Activated T-cell treated with anti-CD3 and anti-CD28 coated beads, Interleukin-2, amount 50 U/mL, for 24 hours (primary cell): ENCODE data around the gene PDIA6.
"Not testable (repeated sequence)": the region's sequence is repeated elsewhere in the genome, so short reads cannot be mapped to it uniquely, and the experiment has no call there.

Experiments used
- DNase-seq: peaks from one replicate; pipeline ENCODE4 v3.0.0-alpha.2; 2020
- H3K27ac Mint-ChIP-seq: 2 replicates; pipeline ENCODE4 v1.8.0; 2020; ENCODE audit warnings: mild to moderate bottlenecking, mixed read lengths
- H3K27me3 Mint-ChIP-seq: 2 replicates; pipeline ENCODE4 v1.8.0; 2020; ENCODE audit warnings: mixed read lengths
- H3K36me3 Mint-ChIP-seq: 2 replicates; pipeline ENCODE4 v1.8.0; 2020; ENCODE audit warnings: low read depth, mixed read lengths
- H3K4me1 Mint-ChIP-seq: 2 replicates; pipeline ENCODE4 v1.8.0; 2020; ENCODE audit warnings: low read depth, mixed read lengths
- H3K4me3 Mint-ChIP-seq: 2 replicates; pipeline ENCODE4 v1.8.0; 2020; ENCODE audit warnings: mild to moderate bottlenecking, moderate library complexity, mixed read lengths
- H3K9me3 Mint-ChIP-seq: 2 replicates; pipeline ENCODE4 v1.8.0; 2020; ENCODE audit warnings: mixed read lengths

The PDIA6 gene

GRCh38 chr2:10824191-10824590, 11.6 kb upstream of the PDIA6 start:
- peaks cover 38% of the 10 kb centered on the region for H3K27me3 Mint-ChIP-seq
- H3K9me3 Mint-ChIP-seq, result no peaks in the 10 kb centered on the region
- no peak for DNase-seq
- no peak overlapping the region for H3K27ac Mint-ChIP-seq
- no peaks in the 10 kb centered on the region for H3K4me1 Mint-ChIP-seq
- no peak overlapping the region for H3K4me3 Mint-ChIP-seq
- no peaks in the 10 kb centered on the region for H3K36me3 Mint-ChIP-seq

- Mint-ChIP-seq H3K36me3 (no peaks in the 10 kb centered on the region), H3K4me1 (no peaks in the 10 kb centered on the region), H3K9me3 (no peaks in the 10 kb centered on the region), H3K27ac (no peak overlapping the region), H3K27me3 (peaks cover 34% of the 10 kb centered on the region), H3K4me3 (no peak overlapping the region)
- no peak for DNase-seq
These were observed 8.6 kb upstream of the PDIA6 start for GRCh38 chr2:10820978-10821695.

GRCh38 chr2:10820562-10820961, 8.0 kb upstream of the PDIA6 start:
- Mint-ChIP-seq H3K27me3 (peaks cover 28% of the 10 kb centered on the region), H3K4me3 (no peak overlapping the region), H3K9me3 (no peaks in the 10 kb centered on the region), H3K27ac (no peak overlapping the region), H3K36me3 (no peaks in the 10 kb centered on the region), H3K4me1 (no peaks in the 10 kb centered on the region)
- no peak for DNase-seq

GRCh38 chr2:10819714-10820314, 7.2 kb upstream of the PDIA6 start:
- H3K27me3 Mint-ChIP-seq, result peaks cover 24% of the 10 kb centered on the region
- no peaks in the 10 kb centered on the region for H3K9me3 Mint-ChIP-seq
- H3K27ac Mint-ChIP-seq, result no peak overlapping the region
- no peaks in the 10 kb centered on the region for H3K36me3 Mint-ChIP-seq
- H3K4me1 Mint-ChIP-seq, result no peaks in the 10 kb centered on the region
- no peak for DNase-seq
- H3K4me3 Mint-ChIP-seq, result no peak overlapping the region

GRCh38 chr2:10818984-10819383, 6.4 kb upstream of the PDIA6 start:
- no peaks in the 10 kb centered on the region for H3K36me3 Mint-ChIP-seq
- H3K27me3 Mint-ChIP-seq, result peaks cover 17% of the 10 kb centered on the region
- DNase-seq, result no peak
- no peaks in the 10 kb centered on the region for H3K4me1 Mint-ChIP-seq
- no peaks in the 10 kb centered on the region for H3K9me3 Mint-ChIP-seq
- no peak overlapping the region for H3K27ac Mint-ChIP-seq
- H3K4me3 Mint-ChIP-seq, result no peak overlapping the region

GRCh38 chr2:10818305-10818704, 5.7 kb upstream of the PDIA6 start:
- not testable (repeated sequence) for H3K36me3 Mint-ChIP-seq, H3K27ac Mint-ChIP-seq, H3K9me3 Mint-ChIP-seq

GRCh38 chr2:10817413-10817812, 4.8 kb upstream of the PDIA6 start:
- H3K27ac Mint-ChIP-seq, result no peak overlapping the region
- H3K9me3 Mint-ChIP-seq, result no peaks in the 10 kb centered on the region
- no peak overlapping the region for H3K4me3 Mint-ChIP-seq
- H3K27me3 Mint-ChIP-seq, result peaks cover 13% of the 10 kb centered on the region
- no peak for DNase-seq
- no peaks in the 10 kb centered on the region for H3K36me3 Mint-ChIP-seq
- H3K4me1 Mint-ChIP-seq, result peaks cover 3% of the 10 kb centered on the region

More at GRCh38 chr2:10818305-10818704, 5.7 kb upstream of the PDIA6 start:
- not testable (repeated sequence) for H3K4me3 Mint-ChIP-seq, DNase-seq, H3K4me1 Mint-ChIP-seq
- H3K27me3 Mint-ChIP-seq, result peaks cover 17% of the 10 kb centered on the region

- DNase-seq, result no peak
- peaks cover 23% of the 10 kb centered on the region for H3K36me3 Mint-ChIP-seq
- peaks cover 20% of the 10 kb centered on the region for H3K4me1 Mint-ChIP-seq
- H3K27me3 Mint-ChIP-seq, result peaks cover 6% of the 10 kb centered on the region
- no peak overlapping the region for H3K27ac Mint-ChIP-seq
- H3K9me3 Mint-ChIP-seq, result no peaks in the 10 kb centered on the region
- no peak overlapping the region for H3K4me3 Mint-ChIP-seq
These were observed 2.2 kb upstream of the PDIA6 start for GRCh38 chr2:10814571-10815331.

- H3K27ac Mint-ChIP-seq, result no peak overlapping the region
- peaks cover 28% of the 10 kb centered on the region for H3K36me3 Mint-ChIP-seq
- peaks cover 5% of the 10 kb centered on the region for H3K27me3 Mint-ChIP-seq
- DNase-seq, result no peak
- peaks cover 24% of the 10 kb centered on the region for H3K4me1 Mint-ChIP-seq
- H3K4me3 Mint-ChIP-seq, result no peak overlapping the region
- no peaks in the 10 kb centered on the region for H3K9me3 Mint-ChIP-seq
These were observed 1.6 kb upstream of the PDIA6 start for GRCh38 chr2:10814142-10814541.

GRCh38 chr2:10813163-10814138, 866 bp upstream of the PDIA6 start:
- Mint-ChIP-seq H3K36me3 (peaks cover 35% of the 10 kb centered on the region), H3K4me1 (peaks cover 29% of the 10 kb centered on the region), H3K27ac (peak overlapping the region; percentile 40), H3K4me3 (peak overlapping the region; percentile 73)
- not testable (repeated sequence) for H3K9me3 Mint-ChIP-seq, H3K27me3 Mint-ChIP-seq, DNase-seq

- Mint-ChIP-seq H3K27me3 (no peaks in the 10 kb centered on the region), H3K9me3 (no peaks in the 10 kb centered on the region), H3K27ac (peak overlapping the region; percentile 94), H3K36me3 (peaks cover 54% of the 10 kb centered on the region), H3K4me3 (peak overlapping the region; percentile 91), H3K4me1 (peaks cover 48% of the 10 kb centered on the region)
- no peak for DNase-seq
These were observed 1.1 kb downstream of the PDIA6 start for GRCh38 chr2:10811517-10811916.

- H3K4me3 Mint-ChIP-seq, result peak overlapping the region; percentile 91
- H3K36me3 Mint-ChIP-seq, result peaks cover 54% of the 10 kb centered on the region
- no peak for DNase-seq
- no peaks in the 10 kb centered on the region for H3K9me3 Mint-ChIP-seq
- peak overlapping the region; percentile 94 for H3K27ac Mint-ChIP-seq
- H3K4me1 Mint-ChIP-seq, result peaks cover 48% of the 10 kb centered on the region
- no peaks in the 10 kb centered on the region for H3K27me3 Mint-ChIP-seq
These were observed 2.1 kb downstream of the PDIA6 start for GRCh38 chr2:10810202-10811161.

GRCh38 chr2:10806543-10806942, 6.0 kb downstream of the PDIA6 start:
- no peaks in the 10 kb centered on the region for H3K27me3 Mint-ChIP-seq
- H3K9me3 Mint-ChIP-seq, result no peaks in the 10 kb centered on the region
- no peak for DNase-seq
- H3K4me1 Mint-ChIP-seq, result peaks cover 53% of the 10 kb centered on the region
- no peak overlapping the region for H3K4me3 Mint-ChIP-seq
- H3K27ac Mint-ChIP-seq, result no peak overlapping the region
- H3K36me3 Mint-ChIP-seq, result peaks cover 70% of the 10 kb centered on the region
